RPMI8226 (cell line): ENCODE results near the gene TNN.

Experiments
- DNase-seq: peaks from one replicate; pipeline ENCODE4 v3.0.0-alpha.2; 2015

TNN gene

GRCh38 chr1:175179837-175180590 lies 112.4 kb downstream of the TNN start:
- no peak for DNase-seq

GRCh38 chr1:175182201-175182746 lies 114.6 kb downstream of the TNN start:
- no peak for DNase-seq

GRCh38 chr1:175183586-175183985 lies 116.0 kb downstream of the TNN start:
- DNase-seq, result no peak

GRCh38 chr1:175185903-175186302 lies 118.3 kb downstream of the TNN start:
- DNase-seq, result no peak

- DNase-seq, result no peak
These were observed 119.0 kb downstream of the TNN start for GRCh38 chr1:175186433-175187160.

- DNase-seq, result peak; percentile 87
These were observed 121.3 kb downstream of the TNN start for GRCh38 chr1:175188936-175189335.

GRCh38 chr1:175191659-175192058 lies 124.0 kb downstream of the TNN start:
- peak; percentile 73 for DNase-seq

- DNase-seq, result peak; percentile 83
These were observed 124.5 kb downstream of the TNN start for GRCh38 chr1:175192111-175192629.

- peak; percentile 91 for DNase-seq
These were observed 125.2 kb downstream of the TNN start, which contains the start of gene KIAA0040 for GRCh38 chr1:175192630-175193526. TSS of gene KIAA0040 (minus strand) at chr1:175192776. CDS start at chr1:175161013, 31,763 bp downstream.

- DNase-seq, result no peak
These were observed 125.9 kb downstream of the TNN start for GRCh38 chr1:175193527-175193910.

- DNase-seq, result no peak
These were observed 127.6 kb downstream of the TNN start for GRCh38 chr1:175195281-175195680.

GRCh38 chr1:175195798-175196197 lies 128.2 kb downstream of the TNN start:
- no peak for DNase-seq

GRCh38 chr1:175197531-175197930 lies 129.9 kb downstream of the TNN start:
- DNase-seq, result no peak
